OCI-LY1 (cell line): Measurements from ENCODE around the gene POU2F1.
"Not testable (repeated sequence)": the region's sequence is repeated elsewhere in the genome, so short reads cannot be mapped to it uniquely, and the experiment has no call there.

Experiments used
- H2AFZ ChIP-seq: fragments of 200-600 bp; sonication (generic), shearing (Covaris generic); 2 replicates; pipeline ENCODE4 v1.6.0; 2014; ENCODE audit warnings: antibody characterized with exemption, mild to moderate bottlenecking, low read length
- H3F3A ChIP-seq: fragments of 200-600 bp; sonication (generic), shearing (Covaris generic); 2 replicates; pipeline ENCODE4 v1.6.0; 2014; ENCODE audit warnings: mild to moderate bottlenecking, antibody characterized with exemption, low read length, moderate library complexity; ENCODE audit not compliant: insufficient read depth
- H3K27ac ChIP-seq: fragments of 200-600 bp; sonication (generic); 2 replicates; pipeline ENCODE4 v1.5.1; 2014; ENCODE audit warnings: low read length, mixed run types, mild to moderate bottlenecking, low read depth; ENCODE audit not compliant: poor library complexity, severe bottlenecking
- H3K27me3 ChIP-seq: fragments of 200-600 bp; sonication (generic); 2 replicates; pipeline ENCODE4 v1.6.0; 2014; ENCODE audit warnings: antibody characterized with exemption, mild to moderate bottlenecking, low read length, moderate library complexity; ENCODE audit not compliant: insufficient read depth
- H3K36me3 ChIP-seq: fragments of 200-600 bp; sonication (generic); 2 replicates; pipeline ENCODE4 v1.6.1; 2014; ENCODE audit warnings: mild to moderate bottlenecking, antibody characterized with exemption, low read length, moderate library complexity, mixed read lengths; ENCODE audit not compliant: insufficient read depth
- H3K4me1 ChIP-seq: fragments of 200-600 bp; sonication (generic); 2 replicates; pipeline ENCODE4 v1.5.1; 2014; ENCODE audit warnings: mild to moderate bottlenecking, low read length, moderate library complexity; ENCODE audit not compliant: insufficient read depth, severe bottlenecking
- H3K4me2 ChIP-seq: fragments of 200-600 bp; sonication (generic), shearing (Covaris generic); 2 replicates; pipeline ENCODE4 v1.6.1; 2014; ENCODE audit warnings: low read length
- H3K4me3 ChIP-seq: fragments of 200-600 bp; sonication (generic); 2 replicates; pipeline ENCODE4 v1.5.1; 2014; ENCODE audit warnings: low read length, low read depth, mild to moderate bottlenecking, mixed read lengths; ENCODE audit not compliant: poor library complexity, severe bottlenecking
- H3K79me2 ChIP-seq: fragments of 200-600 bp; shearing (Covaris generic); 2 replicates; pipeline ENCODE4 v1.6.1; 2016; ENCODE audit warnings: mixed run types, low read length, mixed read lengths; ENCODE audit not compliant: insufficient read depth
- H3K9ac ChIP-seq: fragments of 200-600 bp; sonication (generic), shearing (Covaris generic); 2 replicates; pipeline ENCODE4 v1.6.1; 2014; ENCODE audit warnings: mild to moderate bottlenecking, low read length, mixed read lengths
- H3K9me2 ChIP-seq: fragments of 200-600 bp; sonication (generic), shearing (Covaris generic); 2 replicates; pipeline ENCODE4 v1.6.1; 2014; ENCODE audit warnings: low read depth, mild to moderate bottlenecking, low read length, mixed read lengths
- H3K9me3 ChIP-seq: fragments of 200-600 bp; shearing (Covaris generic); 2 replicates; pipeline ENCODE4 v1.6.1; 2014; ENCODE audit warnings: low read length, mixed read lengths
- H4K20me1 ChIP-seq: fragments of 200-600 bp; sonication (generic), shearing (Covaris generic); 2 replicates; pipeline ENCODE4 v1.6.0; 2016; ENCODE audit warnings: mild to moderate bottlenecking, low read length; ENCODE audit not compliant: insufficient read depth
- EZH2 ChIP-seq: fragments of 200-600 bp; sonication (generic), shearing (Covaris generic); IDR thresholded peaks from 2 replicates; pipeline ENCODE4 v1.8.0; 2017; ENCODE audit warnings: borderline replicate concordance, mixed run types, mild to moderate bottlenecking, antibody characterized with exemption, low read length, moderate library complexity, mixed read lengths
- TF ChIP-seq, protein P1 (sequence below): fragments of 200-600 bp; sonication (generic), shearing (Covaris generic); IDR thresholded peaks from 2 replicates; pipeline ENCODE4 v1.5.1; 2017; ENCODE audit warnings: mild to moderate bottlenecking, antibody characterized with exemption, low read length, moderate library complexity, mixed read lengths

Gene POU2F1

DNA sequence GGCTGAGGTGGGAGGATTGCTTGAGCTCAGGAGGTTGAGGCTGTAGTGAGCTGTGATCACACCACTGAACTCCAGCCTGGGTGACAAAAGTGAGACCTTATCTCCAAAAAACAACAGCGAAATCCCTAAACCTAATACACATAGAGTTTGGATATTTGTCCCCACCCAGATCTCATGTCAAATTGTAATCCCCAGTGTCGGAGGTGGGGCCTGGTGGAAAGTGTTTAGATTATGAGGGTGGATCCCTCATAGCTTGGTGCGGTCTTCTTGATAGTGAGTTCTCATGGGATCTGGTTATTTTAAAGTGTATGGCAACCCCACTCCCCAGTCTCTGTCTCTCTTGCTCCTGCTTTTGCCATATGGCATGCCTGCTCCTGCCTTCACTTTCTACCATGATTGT, 94.0 kb downstream of the POU2F1 start:
- Histone ChIP-seq H3K79me2 (no peaks in the 10 kb centered on the region), H3K27me3 (no peaks in the 10 kb centered on the region), H3K4me1 (peaks cover 11% of the 10 kb centered on the region), H3K9ac (no peak overlapping the region), H3K36me3 (peaks cover 14% of the 10 kb centered on the region; the same call in 1 of the 2 replicates), H3K4me3 (no peak overlapping the region), H3K4me2 (no peak overlapping the region), H3K9me3 (peaks cover 5% of the 10 kb centered on the region; the same call in 1 of the 2 replicates), H4K20me1 (no peaks in the 10 kb centered on the region), H3K27ac (no peak overlapping the region), H2AFZ (no peak overlapping the region), H3F3A (no peaks in the 10 kb centered on the region), H3K9me2 (no peaks in the 10 kb centered on the region)
- no peak for TF ChIP-seq EZH2
- TF ChIP-seq, protein P1, sequence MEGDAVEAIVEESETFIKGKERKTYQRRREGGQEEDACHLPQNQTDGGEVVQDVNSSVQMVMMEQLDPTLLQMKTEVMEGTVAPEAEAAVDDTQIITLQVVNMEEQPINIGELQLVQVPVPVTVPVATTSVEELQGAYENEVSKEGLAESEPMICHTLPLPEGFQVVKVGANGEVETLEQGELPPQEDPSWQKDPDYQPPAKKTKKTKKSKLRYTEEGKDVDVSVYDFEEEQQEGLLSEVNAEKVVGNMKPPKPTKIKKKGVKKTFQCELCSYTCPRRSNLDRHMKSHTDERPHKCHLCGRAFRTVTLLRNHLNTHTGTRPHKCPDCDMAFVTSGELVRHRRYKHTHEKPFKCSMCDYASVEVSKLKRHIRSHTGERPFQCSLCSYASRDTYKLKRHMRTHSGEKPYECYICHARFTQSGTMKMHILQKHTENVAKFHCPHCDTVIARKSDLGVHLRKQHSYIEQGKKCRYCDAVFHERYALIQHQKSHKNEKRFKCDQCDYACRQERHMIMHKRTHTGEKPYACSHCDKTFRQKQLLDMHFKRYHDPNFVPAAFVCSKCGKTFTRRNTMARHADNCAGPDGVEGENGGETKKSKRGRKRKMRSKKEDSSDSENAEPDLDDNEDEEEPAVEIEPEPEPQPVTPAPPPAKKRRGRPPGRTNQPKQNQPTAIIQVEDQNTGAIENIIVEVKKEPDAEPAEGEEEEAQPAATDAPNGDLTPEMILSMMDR, result no peak

DNA sequence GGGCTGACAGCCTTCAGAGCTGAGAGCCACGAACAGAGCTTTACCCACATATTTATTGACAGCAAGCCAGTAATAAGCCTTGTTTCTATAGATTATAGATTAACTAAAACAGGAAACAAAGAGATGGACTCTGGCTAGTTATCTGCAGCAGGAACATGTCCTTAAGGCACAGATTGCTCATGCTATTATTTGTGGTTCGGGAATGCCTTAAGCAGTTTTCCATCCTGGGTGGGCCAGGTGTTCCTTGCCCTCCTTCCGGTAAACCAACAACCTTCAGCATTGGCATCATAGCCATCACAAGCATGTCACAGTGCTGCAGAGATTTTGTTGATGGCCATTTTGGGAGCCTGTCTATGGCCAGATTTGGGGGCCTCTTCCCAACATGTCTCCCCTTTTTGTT, 96.8 kb downstream of the POU2F1 start:
- H3K27ac ChIP-seq, result no peak overlapping the region
- H3K4me2 ChIP-seq, result no peak overlapping the region
- no peak overlapping the region for H2AFZ ChIP-seq
- no peak overlapping the region for H3K4me3 ChIP-seq
- peaks cover 14% of the 10 kb centered on the region; the same call in 1 of the 2 replicates for H3K36me3 ChIP-seq
- no peaks in the 10 kb centered on the region for H3K79me2 ChIP-seq
- H3K9me3 ChIP-seq, result peaks cover 8% of the 10 kb centered on the region
- H3K9ac ChIP-seq, result no peak overlapping the region
- H3K9me2 ChIP-seq, result no peaks in the 10 kb centered on the region
- no peaks in the 10 kb centered on the region for H3F3A ChIP-seq
- no peaks in the 10 kb centered on the region for H3K27me3 ChIP-seq
- peaks cover 11% of the 10 kb centered on the region for H3K4me1 ChIP-seq
- no peaks in the 10 kb centered on the region for H4K20me1 ChIP-seq
- TF ChIP-seq, protein P1, result no peak
- no peak for TF ChIP-seq EZH2

DNA sequence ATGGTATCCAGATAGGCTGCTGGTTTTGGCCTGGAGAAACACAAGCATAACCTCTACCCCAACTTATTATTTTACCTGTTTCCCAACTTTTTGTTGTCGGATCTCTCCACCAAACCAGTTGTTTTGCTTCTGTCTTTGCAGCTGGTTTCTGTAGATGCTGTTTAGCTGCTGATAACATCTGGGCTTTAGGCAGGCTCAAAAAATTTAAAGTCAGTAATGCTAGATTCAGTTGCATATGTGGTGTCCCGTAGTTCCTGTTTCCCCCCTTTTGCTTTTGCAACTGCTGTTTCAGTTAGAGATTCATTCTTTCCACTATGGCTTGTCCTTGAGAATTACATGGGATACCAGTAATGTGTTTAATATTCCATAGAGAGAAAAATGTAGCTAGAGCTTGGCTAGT, 98.5 kb downstream of the POU2F1 start:
- not testable (repeated sequence) for H2AFZ ChIP-seq, H3K9me2 ChIP-seq, H4K20me1 ChIP-seq, H3K27me3 ChIP-seq, H3F3A ChIP-seq, H3K9ac ChIP-seq, H3K27ac ChIP-seq, H3K4me1 ChIP-seq, H3K4me2 ChIP-seq, H3K79me2 ChIP-seq, H3K4me3 ChIP-seq
- peaks cover 21% of the 10 kb centered on the region for H3K9me3 ChIP-seq
- peaks cover 20% of the 10 kb centered on the region; the same call in 1 of the 2 replicates for H3K36me3 ChIP-seq

DNA sequence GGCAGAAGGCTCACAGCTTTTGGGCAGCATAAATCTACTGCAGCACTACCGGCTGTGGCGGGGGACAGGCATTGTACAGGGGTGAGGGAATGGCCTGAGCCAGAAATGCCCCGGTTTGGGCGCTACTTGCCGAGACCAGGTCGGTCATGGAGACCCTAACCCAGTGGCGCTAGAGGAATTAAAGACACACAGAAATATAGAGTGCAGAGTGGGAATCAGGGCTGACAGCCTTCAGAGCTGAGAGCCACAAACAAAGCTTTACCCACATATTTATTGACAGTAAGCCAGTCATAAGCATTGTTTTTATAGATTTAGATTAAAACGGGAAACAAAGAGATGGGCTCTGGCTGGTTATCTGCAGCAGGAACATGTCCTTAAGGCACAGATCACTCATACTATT, 101.8 kb downstream of the POU2F1 start:
- Histone ChIP-seq H3K9ac (no peak overlapping the region), H3K27me3 (no peaks in the 10 kb centered on the region), H4K20me1 (no peaks in the 10 kb centered on the region), H3K4me2 (no peak overlapping the region), H3K4me3 (no peak overlapping the region), H3F3A (no peaks in the 10 kb centered on the region), H3K79me2 (no peaks in the 10 kb centered on the region), H3K4me1 (peaks cover 12% of the 10 kb centered on the region), H2AFZ (no peak overlapping the region), H3K27ac (no peak overlapping the region), H3K9me3 (peaks cover 21% of the 10 kb centered on the region), H3K36me3 (peaks cover 11% of the 10 kb centered on the region; the same call in 1 of the 2 replicates), H3K9me2 (no peaks in the 10 kb centered on the region)
- TF ChIP-seq, protein P1, result no peak
- TF ChIP-seq EZH2, result no peak
